Esophagus squamous epithelium (tissue), 4 donors: ENCODE data around the gene EGFL7.

Source experiments
- POLR2A ChIP-seq, 4 donors: fragments of 450-650 bp; IDR thresholded peaks; one replicate each; pipeline ENCODE4 v1.6.1; 2017; ENCODE audit warnings: antibody characterized with exemption in 4 of 4, mild to moderate bottlenecking in 4 of 4, moderate library complexity in 3 of 4
- TF ChIP-seq, protein P1 (sequence below), 6 experiments: fragments of 450-650 bp in 4 of 6; fragments of 200-600 bp in 2 of 6; sonication (generic) in 2 of 6; IDR thresholded peaks; one replicate each; pipeline ENCODE4 v1.5.1; 2016 to 2019; ENCODE audit warnings: antibody characterized with exemption in 6 of 6, mild to moderate bottlenecking in 4 of 6, moderate library complexity in 4 of 6

DNA sequence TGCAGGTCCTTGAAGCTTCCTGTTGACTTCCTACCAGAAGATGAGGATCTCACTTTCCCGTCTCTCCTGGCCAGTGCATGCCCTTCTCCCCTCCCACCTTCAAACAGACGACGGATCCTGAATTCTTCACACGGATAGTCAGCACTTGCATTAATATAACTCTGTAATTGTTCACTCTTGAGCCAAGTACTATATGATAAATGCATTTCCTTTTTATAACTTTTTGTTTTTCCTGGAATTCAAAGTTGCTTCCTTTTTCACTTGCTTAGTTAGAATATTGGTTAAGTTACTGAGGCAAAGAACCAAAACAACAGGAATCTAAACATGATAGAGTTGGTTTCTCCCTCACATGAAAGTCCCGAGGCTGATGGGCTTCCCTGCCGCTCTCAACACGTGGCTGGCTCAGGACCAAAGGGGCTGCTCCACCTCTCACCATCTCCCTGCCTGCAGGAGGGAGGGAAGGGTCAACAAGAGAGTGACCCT, 20.2 kb upstream of the EGFL7 start:
- no peak for TF ChIP-seq POLR2A (IDR thresholded peaks at IDR 0.05)
- TF ChIP-seq, protein P1, sequence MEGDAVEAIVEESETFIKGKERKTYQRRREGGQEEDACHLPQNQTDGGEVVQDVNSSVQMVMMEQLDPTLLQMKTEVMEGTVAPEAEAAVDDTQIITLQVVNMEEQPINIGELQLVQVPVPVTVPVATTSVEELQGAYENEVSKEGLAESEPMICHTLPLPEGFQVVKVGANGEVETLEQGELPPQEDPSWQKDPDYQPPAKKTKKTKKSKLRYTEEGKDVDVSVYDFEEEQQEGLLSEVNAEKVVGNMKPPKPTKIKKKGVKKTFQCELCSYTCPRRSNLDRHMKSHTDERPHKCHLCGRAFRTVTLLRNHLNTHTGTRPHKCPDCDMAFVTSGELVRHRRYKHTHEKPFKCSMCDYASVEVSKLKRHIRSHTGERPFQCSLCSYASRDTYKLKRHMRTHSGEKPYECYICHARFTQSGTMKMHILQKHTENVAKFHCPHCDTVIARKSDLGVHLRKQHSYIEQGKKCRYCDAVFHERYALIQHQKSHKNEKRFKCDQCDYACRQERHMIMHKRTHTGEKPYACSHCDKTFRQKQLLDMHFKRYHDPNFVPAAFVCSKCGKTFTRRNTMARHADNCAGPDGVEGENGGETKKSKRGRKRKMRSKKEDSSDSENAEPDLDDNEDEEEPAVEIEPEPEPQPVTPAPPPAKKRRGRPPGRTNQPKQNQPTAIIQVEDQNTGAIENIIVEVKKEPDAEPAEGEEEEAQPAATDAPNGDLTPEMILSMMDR (IDR thresholded peaks at IDR 0.05), result no peak
